Muscle of back (tissue), 13 donors: Measurements from ENCODE around the gene DUS1L. TPM values are rescaled to one million over a fixed set of nuclear protein-coding genes. Genes with fewer than 3 reads are reported as not detected.

Source experiments
- DNase-seq, 3 donors: peaks; one replicate each; pipeline versions ENCODE4 v3.0.0 to v3.0.0-alpha.2; 2013
- long read RNA-seq, 9 donors: transcript quantifications; one replicate each; lab custom pipeline, GENCODE V29; 2026
- polyA plus RNA-seq, 10 donors: library from polyadenylated mRNA; unstranded; fragments of 120-200 nt; gene quantifications; one replicate each; pipeline ENCODE4 v1.2.1, GENCODE V29; 2013; ENCODE audit not compliant: insufficient read length in 10 of 10

The DUS1L gene
- 10 to 100 TPM; 43.1 to 61.5 (median 53.2) TPM for polyA plus RNA-seq
- long read RNA-seq, donor 1, partial matches to known transcripts = 0 of 5 reads
- long read RNA-seq, donor 1, other reads (novel, unspliced or antisense) = 0 of 5 reads
- long read RNA-seq, donor 2, partial matches to known transcripts = 5 of 10 reads
- long read RNA-seq, donor 2, other reads (novel, unspliced or antisense) = 0 of 10 reads
- long read RNA-seq, donor 3 = 0 reads
- long read RNA-seq, donor 4, transcript DUS1L-201 (14 exons, 2,068 nt) = major isoform, 6 of 13 reads
- long read RNA-seq, donor 4, partial matches to known transcripts = 0 of 13 reads
- long read RNA-seq, donor 4, other reads (novel, unspliced or antisense) = 5 of 13 reads
- long read RNA-seq, donor 5, transcript DUS1L-201 (14 exons, 2,068 nt) = major isoform, 7 of 10 reads
- long read RNA-seq, donor 5, partial matches to known transcripts = 0 of 10 reads
- long read RNA-seq, donor 5, other reads (novel, unspliced or antisense) = 0 of 10 reads
- long read RNA-seq, donor 6, partial matches to known transcripts = 0 of 15 reads
- long read RNA-seq, donor 6, other reads (novel, unspliced or antisense) = 11 of 15 reads
- long read RNA-seq, donor 7, partial matches to known transcripts = 0 of 3 reads
- long read RNA-seq, donor 7, other reads (novel, unspliced or antisense) = 0 of 3 reads
- long read RNA-seq, donor 8, transcript DUS1L-201 (14 exons, 2,068 nt) = major isoform, 6 of 6 reads
- long read RNA-seq, donor 8, partial matches to known transcripts = 0 of 6 reads
- long read RNA-seq, donor 8, other reads (novel, unspliced or antisense) = 0 of 6 reads
- long read RNA-seq, donor 9, partial matches to known transcripts = 0 of 2 reads
- long read RNA-seq, donor 9, other reads (novel, unspliced or antisense) = 0 of 2 reads

GRCh38 chr17:82065638-82066303 lies at the start of gene DUS1L:
Gene DUS1L (minus strand): TSS chr17:82065804. CDS start chr17:82065059, 745 bp downstream.
- peak; percentile 51 to 82 (median 74) for DNase-seq

- DNase-seq = no peak
Measured at GRCh38 chr17:82114872-82115271, 49.3 kb upstream of the DUS1L start.

GRCh38 chr17:82114447-82114846 lies 48.8 kb upstream of the DUS1L start:
- no peak for DNase-seq

GRCh38 chr17:82113941-82114340 lies 48.3 kb upstream of the DUS1L start:
- no peak for DNase-seq

GRCh38 chr17:82113422-82113821 lies 47.8 kb upstream of the DUS1L start:
- DNase-seq = no peak

GRCh38 chr17:82112914-82113311 lies 47.3 kb upstream of the DUS1L start:
- DNase-seq = no peak

- no peak for DNase-seq
Measured at GRCh38 chr17:82112181-82112913, 46.7 kb upstream of the DUS1L start.

GRCh38 chr17:82110298-82110697 lies 44.7 kb upstream of the DUS1L start:
- DNase-seq = no peak

GRCh38 chr17:82108961-82109475 lies 43.4 kb upstream of the DUS1L start:
- no peak for DNase-seq

- peak in 1 of 3 donors; percentile 25 for DNase-seq
Measured at GRCh38 chr17:82108496-82108945, 42.9 kb upstream of the DUS1L start.

GRCh38 chr17:82108038-82108437 lies 42.4 kb upstream of the DUS1L start:
- no peak for DNase-seq

GRCh38 chr17:82107341-82107860 lies 41.8 kb upstream of the DUS1L start:
- no peak for DNase-seq

- peak in 1 of 3 donors; percentile 32 for DNase-seq
Measured at GRCh38 chr17:82106688-82107305, 41.2 kb upstream of the DUS1L start.

GRCh38 chr17:82105882-82106687 lies 40.5 kb upstream of the DUS1L start:
- peak in 2 of 3 donors; percentile 30 to 76 for DNase-seq

GRCh38 chr17:82105417-82105881 lies 39.8 kb upstream of the DUS1L start:
- DNase-seq = no peak

GRCh38 chr17:82104797-82105416 lies 39.3 kb upstream of the DUS1L start:
- DNase-seq = no peak

- peak in 2 of 3 donors; percentile 65 to 80 for DNase-seq
Measured at GRCh38 chr17:82103553-82104451, 38.2 kb upstream of the DUS1L start.
